NCI-H748 (cell line): ENCODE results near the gene HOXC5.
"Not testable (repeated sequence)": the region's sequence is repeated elsewhere in the genome, so short reads cannot be mapped to it uniquely, and the experiment has no call there.

Experiments used
- DNase-seq: peaks from one replicate; lab custom pipeline; 2025; ENCODE audit not compliant: unreplicated experiment; lab: John Stamatoyannopoulos, UW

Gene HOXC5

GRCh38 chr12:54060174-54060974 is 27.5 kb downstream of the HOXC5 start:
- no peak for DNase-seq

GRCh38 chr12:54060975-54061778 is 28.3 kb downstream of the HOXC5 start:
- DNase-seq, result no peak

DNA sequence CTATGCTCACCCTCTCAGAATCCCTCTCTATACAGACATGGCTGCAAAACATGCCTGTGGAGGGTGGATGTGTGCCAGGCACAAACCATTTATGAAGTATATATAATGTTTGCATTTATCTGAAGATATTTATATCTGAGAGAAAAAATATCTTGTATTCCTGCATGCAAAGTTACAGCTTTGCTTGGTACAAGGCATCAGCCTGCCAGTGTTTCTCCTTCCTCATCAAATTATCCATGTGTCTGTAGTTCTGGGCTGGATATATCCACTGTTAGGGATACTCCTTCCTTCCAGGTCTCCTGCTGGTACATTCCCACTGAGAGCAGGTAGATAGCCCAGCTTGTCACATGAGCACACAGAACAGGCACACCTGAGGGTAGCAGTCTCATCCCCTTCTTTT is 32.8 kb downstream of the HOXC5 start:
- DNase-seq, result no peak

DNA sequence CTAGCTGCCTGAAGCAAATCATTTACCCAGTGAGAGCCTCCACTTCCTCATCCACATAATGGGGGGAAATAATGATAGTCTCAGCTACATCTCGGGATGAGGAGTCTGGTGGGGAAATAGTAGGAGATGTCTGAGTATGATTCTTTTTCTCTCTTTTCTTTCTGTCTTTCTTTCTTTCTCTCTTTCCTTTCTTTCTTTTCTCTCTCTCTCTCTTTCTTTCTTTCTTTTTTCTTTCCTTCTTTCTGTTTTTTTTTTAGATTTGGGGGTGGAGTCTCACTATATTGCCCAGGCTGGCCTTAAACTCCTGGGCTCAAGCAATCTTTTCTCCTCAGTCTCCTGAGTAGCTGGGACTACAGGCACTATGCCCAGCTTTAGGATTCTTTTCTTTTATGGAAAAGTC is 33.6 kb downstream of the HOXC5 start:
- no peak for DNase-seq

GRCh38 chr12:54068418-54069070 is 35.7 kb downstream of the HOXC5 start:
- no peak for DNase-seq

DNA sequence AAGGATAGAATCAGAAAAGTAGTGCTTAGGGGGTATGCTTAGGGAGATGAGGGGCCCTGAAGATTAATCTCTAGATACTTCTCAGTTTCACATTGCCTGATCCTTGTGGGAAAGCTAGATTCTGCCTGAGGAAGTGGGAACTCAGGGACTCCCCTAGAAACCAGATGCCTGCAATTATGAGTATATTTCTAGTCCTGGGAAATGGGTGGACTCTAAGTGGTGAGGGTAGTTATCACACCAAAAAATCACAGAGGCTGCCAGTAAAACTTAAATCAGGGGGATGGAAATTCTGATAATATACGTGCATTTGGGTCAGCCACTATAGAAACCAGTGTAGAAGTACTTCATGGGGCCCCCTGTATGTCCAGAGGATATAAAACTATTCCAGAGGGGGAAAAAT is 39.1 kb downstream of the HOXC5 start:
- DNase-seq, result no peak

DNA sequence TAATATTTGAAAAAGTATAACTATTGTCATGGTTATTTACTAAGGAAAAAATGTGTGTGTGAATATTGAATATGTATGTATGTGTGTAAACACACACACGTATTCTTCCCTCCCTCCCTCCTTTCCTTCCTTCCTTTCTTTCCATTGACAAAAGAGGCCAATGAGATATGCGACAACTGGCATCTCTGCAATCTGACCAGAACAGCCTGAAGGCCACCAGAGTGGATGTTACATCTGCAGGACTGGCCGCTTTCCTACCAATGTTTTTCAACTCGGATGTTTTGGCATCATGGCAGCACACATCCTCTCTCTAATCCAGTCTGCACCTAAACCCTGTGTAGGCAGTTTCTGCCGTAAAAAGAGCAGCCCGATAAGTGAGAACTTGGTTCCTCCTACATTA is 41.5 kb downstream of the HOXC5 start:
- no peak for DNase-seq

- no peak for DNase-seq
Measured at GRCh38 chr12:54075409-54075808, 42.6 kb downstream of the HOXC5 start.

DNA sequence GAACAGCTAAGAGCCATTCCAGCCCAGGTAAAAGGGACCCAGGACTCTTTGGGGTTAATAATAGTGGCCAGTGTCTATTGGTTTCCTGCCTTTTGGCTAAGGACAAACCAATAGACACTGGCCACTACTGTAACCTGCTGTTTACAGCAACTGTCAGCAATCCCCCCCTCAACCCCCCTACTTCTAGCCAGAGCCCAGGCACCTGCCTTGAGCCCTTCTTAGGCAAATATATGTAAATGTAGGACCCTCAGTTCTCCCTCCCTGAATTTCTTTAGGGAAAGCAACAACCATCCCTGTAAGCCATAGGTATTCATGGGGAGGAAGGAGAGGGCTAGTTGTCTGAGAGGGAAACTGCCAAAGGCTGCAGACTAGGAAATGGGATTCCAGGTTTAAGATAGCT is 43.1 kb downstream of the HOXC5 start:
- no peak for DNase-seq

GRCh38 chr12:54077843-54078242 is 45.0 kb downstream of the HOXC5 start:
- DNase-seq, result not testable (repeated sequence)

DNA sequence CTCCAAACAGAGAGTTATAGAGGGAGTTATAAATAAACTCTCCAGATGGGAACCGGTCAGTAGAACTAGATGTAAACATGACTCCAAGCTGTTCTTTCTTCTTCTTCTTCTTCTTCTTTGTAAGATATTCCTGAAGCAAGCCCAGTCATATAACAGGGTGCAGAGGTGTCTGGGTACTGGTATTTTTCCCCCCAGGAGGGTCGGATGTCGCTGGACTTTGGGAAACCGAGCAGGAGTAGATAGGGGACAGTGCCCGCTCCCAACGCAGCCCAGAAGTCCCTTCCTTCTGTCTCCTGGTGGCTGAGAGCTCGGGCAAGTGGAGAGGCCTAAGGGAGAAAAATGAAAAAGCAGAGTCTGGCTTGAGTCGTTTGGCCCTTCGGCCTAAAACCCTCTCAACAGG is 46.3 kb downstream of the HOXC5 start:
- DNase-seq, result not testable (repeated sequence)

DNA sequence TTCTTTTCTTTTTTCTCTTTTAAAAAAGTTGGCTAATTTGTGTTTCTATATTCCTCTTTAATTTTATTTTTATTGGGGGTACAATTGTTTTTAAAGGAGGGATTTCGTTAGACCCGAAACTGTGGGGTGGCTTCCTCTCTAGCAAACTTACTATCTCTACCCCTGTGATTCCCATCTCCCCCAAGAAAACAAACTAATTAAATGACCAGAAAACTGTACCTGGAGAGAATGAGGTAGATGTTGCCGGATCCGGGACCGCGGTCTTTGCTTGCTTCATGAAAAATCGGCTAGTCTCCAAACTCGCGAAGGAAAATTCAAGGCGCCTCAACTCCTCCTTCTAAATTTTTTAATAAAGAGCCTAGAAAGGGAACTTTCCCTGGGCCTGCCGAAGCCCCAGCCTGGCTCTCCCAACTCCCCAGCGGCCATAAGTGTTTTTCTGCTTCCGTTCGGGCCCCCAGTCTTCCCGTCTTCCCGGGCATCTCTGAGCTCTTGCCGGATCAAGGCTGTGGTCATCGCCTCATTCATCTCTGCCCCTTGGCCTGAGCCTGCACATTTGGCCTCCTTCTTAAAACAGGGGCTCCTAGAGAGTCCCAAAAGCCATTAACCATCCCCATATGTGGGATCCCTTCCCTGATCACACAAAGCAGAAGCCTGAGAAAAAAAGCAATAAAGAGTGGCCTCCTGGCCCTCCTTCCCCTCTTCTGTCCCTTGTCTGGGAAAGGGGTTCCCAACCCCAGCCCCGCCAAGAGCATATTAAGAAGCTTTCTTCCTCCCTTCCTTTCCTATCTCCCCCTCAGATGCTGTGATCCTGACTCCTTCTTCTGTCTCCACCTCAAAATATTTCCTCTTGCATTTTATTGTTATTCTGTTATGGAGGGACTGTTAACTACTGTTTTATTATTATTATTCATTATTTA is 47.4 kb downstream of the HOXC5 start:
- DNase-seq, result not testable (repeated sequence)

GRCh38 chr12:54081053-54081514 is 48.2 kb downstream of the HOXC5 start:
- DNase-seq, result peak; percentile 12

- DNase-seq, result not testable (repeated sequence)
Measured at GRCh38 chr12:54081581-54082396, 48.9 kb downstream of the HOXC5 start.

DNA sequence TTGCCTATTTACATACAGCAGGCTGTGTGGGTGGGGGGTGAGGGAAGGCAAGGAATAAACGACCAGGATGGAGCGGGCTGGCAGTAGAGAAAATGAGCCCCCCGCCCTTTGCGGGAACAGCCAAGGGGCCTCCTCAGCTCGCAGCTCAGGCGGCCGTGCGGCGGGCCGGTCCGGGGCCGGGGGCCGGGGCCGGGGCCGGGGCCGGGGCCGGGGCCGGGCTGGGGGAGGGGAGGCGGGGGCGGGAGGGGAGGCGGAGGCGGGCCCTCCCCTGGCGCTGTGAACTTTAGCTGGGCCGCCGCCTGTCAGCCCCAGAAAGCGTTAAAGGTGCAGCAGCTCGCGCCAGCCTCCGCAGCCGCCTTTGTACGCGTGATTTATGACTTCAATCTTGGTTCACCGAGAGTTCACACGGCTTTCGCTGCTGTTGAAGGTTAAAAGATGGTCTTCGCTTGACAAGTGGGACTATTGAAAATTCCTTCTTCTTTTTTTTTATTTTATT is 49.6 kb downstream of the HOXC5 start:
- DNase-seq, result peak; percentile 47
